ENCODE data around the gene EFHD2. TPM values are rescaled to one million over a fixed set of nuclear protein-coding genes. Genes with fewer than 3 reads are reported as not detected.

The EFHD2 gene
- total and polyA plus RNA-seq, 2 of the 8 experiments (the other 6 are each of a cell fraction or from before 2014, with no cell fraction given), result 24.4 to 25.1 TPM

DNA sequence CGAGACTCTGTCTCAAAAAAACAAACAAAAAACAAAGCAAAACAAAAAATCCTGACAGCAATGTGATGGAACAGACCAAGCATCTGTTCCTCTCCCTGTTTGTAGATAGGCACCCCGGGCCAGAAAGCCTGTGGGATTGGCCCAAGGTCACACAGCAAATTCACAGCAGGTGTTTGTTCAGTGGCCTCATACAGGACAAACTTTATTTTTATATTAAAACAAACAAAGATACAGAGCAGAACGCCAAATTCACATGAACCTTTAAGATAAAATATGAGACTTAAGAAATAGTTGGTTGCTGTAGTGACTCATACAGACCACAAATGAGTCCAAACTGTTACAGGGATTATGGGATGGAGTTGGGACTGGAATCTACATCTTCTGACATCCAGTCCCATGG lies 44.6 kb downstream of the EFHD2 start:
- H4K8ac ChIP-seq (ENCODE audit: extremely low read depth, insufficient read depth, low read length), result no peak overlapping the region
- H3K9me3 ChIP-seq (ENCODE audit: insufficient read depth in 2 of 2, low read depth in 1 of 2, low read length in 1 of 2), result no peaks in the 10 kb centered on the region
- no peak overlapping the region for H4K5ac ChIP-seq (ENCODE audit: insufficient read length, low read depth, low read length)
- H3K27me3 ChIP-seq (replicated peaks in 1 of 4; ENCODE audit: control insufficient read depth in 3 of 4, extremely low read depth in 1 of 4, insufficient read depth in 3 of 4, low read length in 3 of 4), result no peaks in the 10 kb centered on the region
- no peaks in the 10 kb centered on the region for H3K79me1 ChIP-seq (ENCODE audit: low read depth, low read length)
- H2AFZ ChIP-seq (ENCODE audit: low read length), result no peak overlapping the region
- no peak overlapping the region for H2BK5ac ChIP-seq (ENCODE audit: low read depth, low read length)
- no peak overlapping the region for H3K23ac ChIP-seq (ENCODE audit: insufficient read length)
- H2BK120ac ChIP-seq (replicated peaks; ENCODE audit: low read depth, low read length), result no peak overlapping the region
- H3K9ac ChIP-seq (replicated peaks in 1 of 4; ENCODE audit: extremely low read depth in 1 of 4, low read depth in 3 of 4, low read length in 3 of 4), result no peak overlapping the region
- no peaks in the 10 kb centered on the region for H3K4me1 ChIP-seq (replicated peaks in 1 of 4; ENCODE audit: control insufficient read depth in 3 of 4, insufficient read depth in 4 of 4, low read length in 3 of 4)
- H3K27ac ChIP-seq (ENCODE audit: low read depth, low read length), result no peak overlapping the region
- 88% methylated on average over 3 of the region's 3 CpGs; no CpG with 5 or more reads in 1 of the 2 experiments for WGBS, 2 experiments (ENCODE audit: extremely low coverage in 1 of 2, insufficient coverage in 1 of 2, insufficient read length in 1 of 2, insufficient replicate concordance in 2 of 2, low coverage in 1 of 2, low lambda C conversion rate in 2 of 2, missing lambda C conversion rate in 1 of 2)
- H3K4ac ChIP-seq (replicated peaks; ENCODE audit: insufficient read length, low read depth, low read length), result no peak overlapping the region
- DNase-seq (ENCODE audit: low read depth in 1 of 2, low spot score in 2 of 2) (no peak), FAIRE-seq (no peak)
- POLR2A ChIA-PET (ENCODE audit: partially characterized antibody), result no interaction called here
- H3K18ac ChIP-seq (ENCODE audit: extremely low read depth, low read length), result no peak overlapping the region
- H2BK20ac ChIP-seq (ENCODE audit: low read length), result no peak overlapping the region
- H4K20me1 ChIP-seq (replicated peaks in 1 of 2; ENCODE audit: control insufficient read depth in 1 of 2, insufficient read depth in 2 of 2, low read length in 2 of 2), result no peaks in the 10 kb centered on the region
- no peak overlapping the region for H3K4me3 ChIP-seq (ENCODE audit: extremely low read depth in 1 of 4, insufficient read depth in 2 of 4, low read depth in 3 of 4, low read length in 4 of 4)
- no peak overlapping the region for H2BK15ac ChIP-seq (ENCODE audit: low read length)
- H3K79me2 ChIP-seq (ENCODE audit: control insufficient read depth in 1 of 2, insufficient read depth in 2 of 2, low read length in 2 of 2), result no peaks in the 10 kb centered on the region
- CTCF ChIA-PET (ENCODE audit: partially characterized antibody), result no interaction called here
- H3K23me2 ChIP-seq (ENCODE audit: low read depth, low read length), result no peaks in the 10 kb centered on the region
- H3K56ac ChIP-seq (replicated peaks; ENCODE audit: insufficient read length, low read depth, low read length), result no peak overlapping the region
- TF ChIP-seq EGR1 (IDR thresholded peaks at IDR 0.05; ENCODE audit: borderline replicate concordance, low read depth, low read length) (no peak), CBX5 (IDR thresholded peaks at IDR 0.05; ENCODE audit: low read depth, low read length) (no peak), GABPA (IDR thresholded peaks at IDR 0.05; ENCODE audit: borderline replicate concordance, insufficient read depth, low read length) (no peak), BACH1 (IDR thresholded peaks at IDR 0.05; ENCODE audit: low read length) (no peak), KDM5A (IDR thresholded peaks at IDR 0.05; ENCODE audit: low read length) (no peak), KDM1A (IDR thresholded peaks at IDR 0.05; ENCODE audit: borderline replicate concordance, low read length) (no peak), SP2 (IDR thresholded peaks at IDR 0.05; ENCODE audit: low read length) (no peak), NRF1 (IDR thresholded peaks at IDR 0.05; ENCODE audit: low read depth, low read length) (no peak), SRF (IDR thresholded peaks at IDR 0.05; ENCODE audit: low read depth, low read length) (no peak)
- TF ChIP-seq, protein P1, sequence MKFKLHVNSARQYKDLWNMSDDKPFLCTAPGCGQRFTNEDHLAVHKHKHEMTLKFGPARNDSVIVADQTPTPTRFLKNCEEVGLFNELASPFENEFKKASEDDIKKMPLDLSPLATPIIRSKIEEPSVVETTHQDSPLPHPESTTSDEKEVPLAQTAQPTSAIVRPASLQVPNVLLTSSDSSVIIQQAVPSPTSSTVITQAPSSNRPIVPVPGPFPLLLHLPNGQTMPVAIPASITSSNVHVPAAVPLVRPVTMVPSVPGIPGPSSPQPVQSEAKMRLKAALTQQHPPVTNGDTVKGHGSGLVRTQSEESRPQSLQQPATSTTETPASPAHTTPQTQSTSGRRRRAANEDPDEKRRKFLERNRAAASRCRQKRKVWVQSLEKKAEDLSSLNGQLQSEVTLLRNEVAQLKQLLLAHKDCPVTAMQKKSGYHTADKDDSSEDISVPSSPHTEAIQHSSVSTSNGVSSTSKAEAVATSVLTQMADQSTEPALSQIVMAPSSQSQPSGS (IDR thresholded peaks at IDR 0.05; ENCODE audit: low read length), result no peak
- H3K14ac ChIP-seq (ENCODE audit: insufficient read length), result no peak overlapping the region
- H2BK12ac ChIP-seq (ENCODE audit: low read depth, low read length), result no peak overlapping the region
- H4K91ac ChIP-seq (replicated peaks; ENCODE audit: insufficient read length, low read length), result no peak overlapping the region
- no peak overlapping the region for H3K4me2 ChIP-seq (ENCODE audit: insufficient read depth in 1 of 2, low read depth in 2 of 2, low read length in 2 of 2)
- no peak overlapping the region for H2AK5ac ChIP-seq (ENCODE audit: low read depth, low read length)
- H3K36me3 ChIP-seq (ENCODE audit: control insufficient read depth in 2 of 4, insufficient read depth in 4 of 4, low read length in 3 of 4), result no peaks in the 10 kb centered on the region

All from H1 (cell line).